HEK293 (cell line): ENCODE measurements around the gene SLC4A8.

Experiments
- CTCF ChIA-PET: fragments of 350-600 bp; formaldehyde crosslinking; extraction: SDS; loops from one replicate; lab custom pipeline; 2021; ENCODE audit warnings: antibody characterized with exemption; lab: Yijun Ruan, JAX
- POLR2A ChIA-PET: fragments of 300-600 bp; formaldehyde crosslinking; extraction: SDS; loops from one replicate; lab custom pipeline; 2020; ENCODE audit warnings: antibody characterized with exemption, inconsistent platforms; lab: Yijun Ruan, JAX
- H3K27ac ChIP-seq: fragments of 200-500 bp; sonication (Bioruptor generic); 2 replicates; pipeline ENCODE4 v1.5.1; 2014; ENCODE audit warnings: low read depth, low read length, control low read depth, inconsistent platforms; ENCODE audit errors: extremely low read depth
- H3K36me3 ChIP-seq, 2 experiments: fragments of 200-500 bp in 1 of 2; sonication (Bioruptor generic) in 1 of 2; 1 replicate in 1 of 2; 2 replicates in 1 of 2; pipeline ENCODE4 v1.5.1; 2014 to 2017; ENCODE audit warnings: inconsistent platforms in 2 of 2, low read length in 2 of 2; ENCODE audit not compliant: control insufficient read depth in 2 of 2, insufficient read depth in 1 of 2
- H3K4me1 ChIP-seq: fragments of 200-500 bp; sonication (Bioruptor generic); 2 replicates; pipeline ENCODE4 v1.5.1; 2014; ENCODE audit warnings: mild to moderate bottlenecking, low read length, inconsistent platforms; ENCODE audit not compliant: control insufficient read depth, insufficient read depth
- H3K4me3 ChIP-seq: 2 replicates; pipeline ENCODE4 v1.5.1; 2011; ENCODE audit warnings: low read depth, mild to moderate bottlenecking, control low read depth, low read length, moderate library complexity
- H3K9me3 ChIP-seq: fragments of 200-500 bp; sonication (Bioruptor generic); 2 replicates; pipeline ENCODE4 v1.5.1; 2014; ENCODE audit warnings: low read depth, low read length, inconsistent platforms; ENCODE audit not compliant: control insufficient read depth, insufficient read depth
- EGR2 ChIP-seq: fragments of 450-650 bp; formaldehyde crosslinking; IDR thresholded peaks from 2 replicates; pipeline ENCODE4 v1.5.1; 2016; ENCODE audit warnings: low read depth, missing biosample characterization, missing genetic modification characterization
- FEZF1 ChIP-seq: fragments of 450-650 bp; formaldehyde crosslinking; IDR thresholded peaks from 2 replicates; pipeline ENCODE4 v1.5.1; 2016; ENCODE audit warnings: missing biosample characterization, missing genetic modification characterization
- KLF8 ChIP-seq: fragments of 450-650 bp; formaldehyde crosslinking; IDR thresholded peaks from 2 replicates; pipeline ENCODE4 v1.5.1; 2016; ENCODE audit warnings: missing biosample characterization, missing genetic modification characterization
- MZF1 ChIP-seq: fragments of 450-650 bp; formaldehyde crosslinking; IDR thresholded peaks from 2 replicates; pipeline ENCODE4 v1.5.1; 2017; ENCODE audit warnings: missing biosample characterization, missing genetic modification characterization, borderline replicate concordance
- OSR2 ChIP-seq: fragments of 450-650 bp; formaldehyde crosslinking; IDR thresholded peaks from 2 replicates; pipeline ENCODE4 v1.5.1; 2016; ENCODE audit warnings: missing biosample characterization, missing genetic modification characterization
- PATZ1 ChIP-seq: fragments of 450-650 bp; formaldehyde crosslinking; IDR thresholded peaks from 2 replicates; pipeline ENCODE4 v1.5.1; 2016; ENCODE audit warnings: missing biosample characterization, missing genetic modification characterization
- PRDM6 ChIP-seq: fragments of 450-650 bp; formaldehyde crosslinking; IDR thresholded peaks from 2 replicates; pipeline ENCODE4 v1.5.1; 2017; ENCODE audit warnings: missing biosample characterization, missing genetic modification characterization
- WT1 ChIP-seq: fragments of 450-650 bp; formaldehyde crosslinking; IDR thresholded peaks from 2 replicates; pipeline ENCODE4 v1.5.1; 2016; ENCODE audit warnings: missing biosample characterization, missing genetic modification characterization
- YY2 ChIP-seq: fragments of 450-650 bp; formaldehyde crosslinking; IDR thresholded peaks from 2 replicates; pipeline ENCODE4 v1.5.1; 2016; ENCODE audit warnings: missing biosample characterization, missing genetic modification characterization
- ZBTB1 ChIP-seq: fragments of 450-650 bp; formaldehyde crosslinking; IDR thresholded peaks from 2 replicates; pipeline ENCODE4 v1.5.1; 2016; ENCODE audit warnings: missing biosample characterization, missing genetic modification characterization
- ZBTB17 ChIP-seq: fragments of 450-650 bp; formaldehyde crosslinking; IDR thresholded peaks from 2 replicates; pipeline ENCODE4 v1.5.1; 2016; ENCODE audit warnings: missing biosample characterization, missing genetic modification characterization
- ZBTB6 ChIP-seq: fragments of 450-650 bp; formaldehyde crosslinking; IDR thresholded peaks from 2 replicates; pipeline ENCODE4 v1.5.1; 2017; ENCODE audit warnings: missing biosample characterization, missing genetic modification characterization
- ZFHX2 ChIP-seq: fragments of 450-650 bp; formaldehyde crosslinking; conservative IDR thresholded peaks from 2 replicates; pipeline ENCODE4 v1.5.1; 2016; ENCODE audit warnings: missing biosample characterization, missing genetic modification characterization
- ZNF18 ChIP-seq: fragments of 450-650 bp; formaldehyde crosslinking; IDR thresholded peaks from 2 replicates; pipeline ENCODE4 v1.5.1; 2016; ENCODE audit warnings: missing biosample characterization, missing genetic modification characterization
- ZNF24 ChIP-seq: fragments of 450-650 bp; formaldehyde crosslinking; IDR thresholded peaks from 2 replicates; pipeline ENCODE4 v1.5.1; 2016; ENCODE audit warnings: missing biosample characterization, missing genetic modification characterization
- ZNF350 ChIP-seq: fragments of 450-650 bp; formaldehyde crosslinking; IDR thresholded peaks from 2 replicates; pipeline ENCODE4 v1.5.0; 2017; ENCODE audit warnings: missing biosample characterization, mild to moderate bottlenecking, missing genetic modification characterization
- ZNF394 ChIP-seq: fragments of 450-650 bp; formaldehyde crosslinking; IDR thresholded peaks from 2 replicates; pipeline ENCODE4 v1.5.1; 2016; ENCODE audit warnings: missing biosample characterization, missing genetic modification characterization, mild to moderate bottlenecking, moderate library complexity, borderline replicate concordance
- ZNF433 ChIP-seq: fragments of 450-650 bp; formaldehyde crosslinking; IDR thresholded peaks from 2 replicates; pipeline ENCODE4 v1.5.1; 2016; ENCODE audit warnings: missing biosample characterization, missing genetic modification characterization, low read depth
- ZNF48 ChIP-seq: fragments of 450-650 bp; formaldehyde crosslinking; IDR thresholded peaks from 2 replicates; pipeline ENCODE4 v1.5.1; 2016; ENCODE audit warnings: missing biosample characterization, missing genetic modification characterization
- ZNF501 ChIP-seq: fragments of 450-650 bp; formaldehyde crosslinking; IDR thresholded peaks from 2 replicates; pipeline ENCODE4 v1.5.1; 2016; ENCODE audit warnings: missing biosample characterization, missing genetic modification characterization
- ZNF544 ChIP-seq: fragments of 450-650 bp; formaldehyde crosslinking; IDR thresholded peaks from 2 replicates; pipeline ENCODE4 v1.5.0; 2017; ENCODE audit warnings: missing biosample characterization, missing genetic modification characterization
- ZNF596 ChIP-seq: fragments of 450-650 bp; IDR thresholded peaks from 2 replicates; pipeline ENCODE4 v1.5.0; 2018; ENCODE audit warnings: missing biosample characterization, mild to moderate bottlenecking, missing genetic modification characterization, moderate library complexity
- ZNF629 ChIP-seq: fragments of 450-650 bp; formaldehyde crosslinking; IDR thresholded peaks from 2 replicates; pipeline ENCODE4 v1.5.1; 2017; ENCODE audit warnings: missing biosample characterization, missing genetic modification characterization
- ZNF645 ChIP-seq: fragments of 450-650 bp; formaldehyde crosslinking; IDR thresholded peaks from 2 replicates; pipeline ENCODE4; 2016; ENCODE audit warnings: missing biosample characterization, missing genetic modification characterization
- ZNF670 ChIP-seq: fragments of 450-650 bp; formaldehyde crosslinking; IDR thresholded peaks from 2 replicates; pipeline ENCODE4 v1.5.1; 2016; ENCODE audit warnings: missing biosample characterization, missing genetic modification characterization, low read depth
- ZNF776 ChIP-seq: fragments of 450-650 bp; formaldehyde crosslinking; IDR thresholded peaks from 2 replicates; pipeline ENCODE4 v1.5.0; 2017; ENCODE audit warnings: missing biosample characterization, missing genetic modification characterization, borderline replicate concordance
- ZNF792 ChIP-seq: fragments of 450-650 bp; formaldehyde crosslinking; IDR thresholded peaks from 2 replicates; pipeline ENCODE4 v1.5.1; 2016; ENCODE audit warnings: missing biosample characterization, missing genetic modification characterization
- ZNF843 ChIP-seq: fragments of 450-650 bp; formaldehyde crosslinking; IDR thresholded peaks from 2 replicates; pipeline ENCODE4 v1.5.1; 2016; ENCODE audit warnings: missing biosample characterization, missing genetic modification characterization

SLC4A8 gene

GRCh38 chr12:51374856-51375255, 49.8 kb upstream of the SLC4A8 start (continued):
- no peak for TF ChIP-seq ZNF433 (tag by site-specific recombination)
- TF ChIP-seq, all 188 proteins: peak for 0

GRCh38 chr12:51377099-51377984, 47.3 kb upstream of the SLC4A8 start:
- POLR2A ChIA-PET: no interaction called here
- TF ChIP-seq WT1 (tag by site-specific recombination): peak; percentile 82; the same call in 1 of the 2 replicates
- peak; percentile 64 for TF ChIP-seq EGR2 (tag by site-specific recombination)
- no peak for TF ChIP-seq ZNF776 (tag by site-specific recombination)
- peak; percentile 18; the same call in 1 of the 2 replicates for TF ChIP-seq ZNF843 (tag by site-specific recombination)
- TF ChIP-seq ZNF645: no peak
- TF ChIP-seq ZNF48: no peak
- TF ChIP-seq ZNF596 (tag by site-specific recombination): no peak
- TF ChIP-seq ZNF629 (tag by site-specific recombination): peak; percentile 33; the same call in 1 of the 2 replicates
- peak; percentile 54; the same call in 1 of the 2 replicates for TF ChIP-seq ZNF501
- no peak for TF ChIP-seq ZNF792 (tag by site-specific recombination)
- peak; percentile 67 for TF ChIP-seq ZFHX2 (tag by site-specific recombination)
- no peak for TF ChIP-seq ZNF350 (tag by site-specific recombination)
- peak; percentile 36; the same call in 1 of the 2 replicates for TF ChIP-seq KLF8
- no peak for TF ChIP-seq ZBTB6
- no peak for TF ChIP-seq ZNF670
- no peak for TF ChIP-seq YY2
- peak; percentile 16; the same call in 1 of the 2 replicates for TF ChIP-seq ZNF18 (tag by site-specific recombination)
- peak; percentile 67; the same call in 1 of the 2 replicates for TF ChIP-seq ZNF24 (tag by site-specific recombination)
- peak; percentile 29; the same call in 1 of the 2 replicates for TF ChIP-seq PATZ1
- peak; percentile 33; the same call in 1 of the 2 replicates for TF ChIP-seq MZF1 (tag by site-specific recombination)
- peak; percentile 98 for TF ChIP-seq OSR2 (tag by site-specific recombination)
- TF ChIP-seq PRDM6 (tag by site-specific recombination): peak; percentile 93
- no peak for TF ChIP-seq ZNF544 (tag by site-specific recombination)
- TF ChIP-seq FEZF1 (tag by site-specific recombination): peak; percentile 33
- peak; percentile 82 for TF ChIP-seq ZBTB17 (tag by site-specific recombination)
- TF ChIP-seq ZNF394 (tag by site-specific recombination): peak; percentile 52; the same call in 1 of the 2 replicates
- peak; percentile 28; the same call in 1 of the 2 replicates for TF ChIP-seq ZBTB1 (tag by site-specific recombination)

More at GRCh38 chr12:51377099-51377984, 47.3 kb upstream of the SLC4A8 start:
- CTCF ChIA-PET: interaction anchor here (0.5 to 1.1 kb wide), 4 partner anchors 9 to 323 kb away, joined by 3 to 5 read pairs (median 4); no protein-coding TSS in a partner anchor
- Histone ChIP-seq H3K4me1 (peaks cover 15% of the 10 kb centered on the region), H3K4me3 (no peak overlapping the region), H3K9me3 (no peaks in the 10 kb centered on the region), H3K36me3 (peaks cover 4 to 41% of the 10 kb centered on the region in 2 experiments; a peak in 2 of 3 replicates), H3K27ac (no peak overlapping the region)
